GM10847 (cell line): ENCODE measurements around the gene SERTM1.

Experiments
- POLR2A ChIP-seq: IDR thresholded peaks from 2 replicates; pipeline ENCODE4 v1.6.1; 2011; ENCODE audit not compliant: insufficient read length; ENCODE audit errors: extremely low read depth

Gene SERTM1

GRCh38 chr13:36673838-36674326, at the start of gene SERTM1:
TSS of gene SERTM1 (plus strand) at chr13:36674020. CDS start at chr13:36695079, 21,059 bp downstream.
- no peak for TF ChIP-seq POLR2A

- TF ChIP-seq POLR2A = no peak
These were observed 45.3 kb upstream of the SERTM1 start for GRCh38 chr13:36628377-36629056.

- TF ChIP-seq POLR2A = no peak
These were observed 44.8 kb upstream of the SERTM1 start for GRCh38 chr13:36629057-36629385.

- no peak for TF ChIP-seq POLR2A
These were observed 43.5 kb upstream of the SERTM1 start for GRCh38 chr13:36630181-36630803.

GRCh38 chr13:36639610-36640009, 34.2 kb upstream of the SERTM1 start:
- no peak for TF ChIP-seq POLR2A

GRCh38 chr13:36650611-36651010, 23.2 kb upstream of the SERTM1 start:
- TF ChIP-seq POLR2A = no peak

- no peak for TF ChIP-seq POLR2A
These were observed 8.2 kb upstream of the SERTM1 start for GRCh38 chr13:36665630-36666029.

GRCh38 chr13:36666477-36667229, 7.2 kb upstream of the SERTM1 start:
- no peak for TF ChIP-seq POLR2A

- TF ChIP-seq POLR2A = no peak
These were observed 5.5 kb upstream of the SERTM1 start for GRCh38 chr13:36668316-36668715.

GRCh38 chr13:36673352-36673751, 468 bp upstream of the SERTM1 start:
- TF ChIP-seq POLR2A = no peak

- no peak for TF ChIP-seq POLR2A
These were observed 755 bp downstream of the SERTM1 start for GRCh38 chr13:36674337-36675212.

- no peak for TF ChIP-seq POLR2A
These were observed 1.4 kb downstream of the SERTM1 start for GRCh38 chr13:36675213-36675536.

GRCh38 chr13:36680913-36681312, 7.1 kb downstream of the SERTM1 start:
- TF ChIP-seq POLR2A = no peak

GRCh38 chr13:36681894-36682624, 8.2 kb downstream of the SERTM1 start:
- no peak for TF ChIP-seq POLR2A

GRCh38 chr13:36683701-36684100, 9.9 kb downstream of the SERTM1 start:
- no peak for TF ChIP-seq POLR2A
